ENCODE measurements around the gene IGHMBP2.

- TF ChIP-seq RAD21 (IDR thresholded peaks at IDR 0.05; ENCODE audit: low read depth) = peak; percentile 21; the same call in 1 of the 2 replicates
- no peak for TF ChIP-seq EGR1 (IDR thresholded peaks at IDR 0.05)
- TF ChIP-seq, protein P1, sequence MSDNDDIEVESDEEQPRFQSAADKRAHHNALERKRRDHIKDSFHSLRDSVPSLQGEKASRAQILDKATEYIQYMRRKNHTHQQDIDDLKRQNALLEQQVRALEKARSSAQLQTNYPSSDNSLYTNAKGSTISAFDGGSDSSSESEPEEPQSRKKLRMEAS (IDR thresholded peaks at IDR 0.05) = no peak
- TF ChIP-seq CEBPB (IDR thresholded peaks at IDR 0.05) = no peak
- TF ChIP-seq, protein P2, sequence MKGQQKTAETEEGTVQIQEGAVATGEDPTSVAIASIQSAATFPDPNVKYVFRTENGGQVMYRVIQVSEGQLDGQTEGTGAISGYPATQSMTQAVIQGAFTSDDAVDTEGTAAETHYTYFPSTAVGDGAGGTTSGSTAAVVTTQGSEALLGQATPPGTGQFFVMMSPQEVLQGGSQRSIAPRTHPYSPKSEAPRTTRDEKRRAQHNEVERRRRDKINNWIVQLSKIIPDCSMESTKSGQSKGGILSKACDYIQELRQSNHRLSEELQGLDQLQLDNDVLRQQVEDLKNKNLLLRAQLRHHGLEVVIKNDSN (IDR thresholded peaks at IDR 0.05) = no peak
- no peak for TF ChIP-seq TAF1 (IDR thresholded peaks at IDR 0.05; ENCODE audit: low read depth)
- TF ChIP-seq, protein P3, sequence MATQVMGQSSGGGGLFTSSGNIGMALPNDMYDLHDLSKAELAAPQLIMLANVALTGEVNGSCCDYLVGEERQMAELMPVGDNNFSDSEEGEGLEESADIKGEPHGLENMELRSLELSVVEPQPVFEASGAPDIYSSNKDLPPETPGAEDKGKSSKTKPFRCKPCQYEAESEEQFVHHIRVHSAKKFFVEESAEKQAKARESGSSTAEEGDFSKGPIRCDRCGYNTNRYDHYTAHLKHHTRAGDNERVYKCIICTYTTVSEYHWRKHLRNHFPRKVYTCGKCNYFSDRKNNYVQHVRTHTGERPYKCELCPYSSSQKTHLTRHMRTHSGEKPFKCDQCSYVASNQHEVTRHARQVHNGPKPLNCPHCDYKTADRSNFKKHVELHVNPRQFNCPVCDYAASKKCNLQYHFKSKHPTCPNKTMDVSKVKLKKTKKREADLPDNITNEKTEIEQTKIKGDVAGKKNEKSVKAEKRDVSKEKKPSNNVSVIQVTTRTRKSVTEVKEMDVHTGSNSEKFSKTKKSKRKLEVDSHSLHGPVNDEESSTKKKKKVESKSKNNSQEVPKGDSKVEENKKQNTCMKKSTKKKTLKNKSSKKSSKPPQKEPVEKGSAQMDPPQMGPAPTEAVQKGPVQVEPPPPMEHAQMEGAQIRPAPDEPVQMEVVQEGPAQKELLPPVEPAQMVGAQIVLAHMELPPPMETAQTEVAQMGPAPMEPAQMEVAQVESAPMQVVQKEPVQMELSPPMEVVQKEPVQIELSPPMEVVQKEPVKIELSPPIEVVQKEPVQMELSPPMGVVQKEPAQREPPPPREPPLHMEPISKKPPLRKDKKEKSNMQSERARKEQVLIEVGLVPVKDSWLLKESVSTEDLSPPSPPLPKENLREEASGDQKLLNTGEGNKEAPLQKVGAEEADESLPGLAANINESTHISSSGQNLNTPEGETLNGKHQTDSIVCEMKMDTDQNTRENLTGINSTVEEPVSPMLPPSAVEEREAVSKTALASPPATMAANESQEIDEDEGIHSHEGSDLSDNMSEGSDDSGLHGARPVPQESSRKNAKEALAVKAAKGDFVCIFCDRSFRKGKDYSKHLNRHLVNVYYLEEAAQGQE (IDR thresholded peaks at IDR 0.05; ENCODE audit: low read depth) = no peak
Observed at GRCh38 chr11:68962527-68963250, 59.0 kb downstream of the IGHMBP2 start.

All from Ishikawa (cell line).